OCI-LY7 (cell line): ENCODE measurements around the gene SLC2A10. TPM values are rescaled to one million over a fixed set of nuclear protein-coding genes. Genes with fewer than 3 reads are reported as not detected.

Source experiments
- BruUV-seq: library from RNA; stranded (reverse); fragments of 400-500 nt; replicated peaks from 2 replicates; lab custom pipeline; 2021; lab: Mats Ljungman, UMichigan
- CTCF ChIA-PET: fragments of 300-600 bp; sonication (Branson Sonifier 250); formaldehyde crosslinking; loops from one replicate; lab custom pipeline; 2022; ENCODE audit warnings: antibody characterized with exemption; ENCODE audit not compliant: unreplicated experiment; lab: Charles Lee
- POLR2A ChIA-PET: fragments of 300-600 bp; sonication (Branson Sonifier 250); formaldehyde crosslinking; loops from one replicate; lab custom pipeline; 2022; ENCODE audit warnings: antibody characterized with exemption; lab: Charles Lee
- DNase-seq: peaks from one replicate; pipeline ENCODE4 v3.0.0-alpha.2; 2015; ENCODE audit warnings: low spot score
- H2AFZ ChIP-seq: fragments of 200-600 bp; sonication (generic), shearing (Covaris generic); 2 replicates; pipeline ENCODE4 v1.6.1; 2014; ENCODE audit warnings: mild to moderate bottlenecking, antibody characterized with exemption, low read length, moderate library complexity
- H3K27ac ChIP-seq: fragments of 200-600 bp; sonication (generic); 2 replicates; pipeline ENCODE4 v1.5.1; 2014; ENCODE audit warnings: mixed run types, low read depth, mild to moderate bottlenecking, moderate library complexity, low read length, inconsistent platforms; ENCODE audit not compliant: poor library complexity, severe bottlenecking
- H3K36me3 ChIP-seq: fragments of 200-600 bp; sonication (generic); 2 replicates; pipeline ENCODE4 v1.6.1; 2014; ENCODE audit warnings: mild to moderate bottlenecking, antibody characterized with exemption, low read length, moderate library complexity, mixed read lengths; ENCODE audit not compliant: insufficient read depth
- H3K4me1 ChIP-seq: fragments of 200-600 bp; sonication (generic); 2 replicates; pipeline ENCODE4 v1.5.1; 2014; ENCODE audit warnings: mild to moderate bottlenecking, low read length; ENCODE audit not compliant: insufficient read depth, poor library complexity, severe bottlenecking
- H3K4me2 ChIP-seq: fragments of 200-600 bp; sonication (generic); 2 replicates; pipeline ENCODE4 v1.6.1; 2014; ENCODE audit warnings: mild to moderate bottlenecking, low read length
- H3K4me3 ChIP-seq: fragments of 200-600 bp; sonication (generic); 2 replicates; pipeline ENCODE4 v1.5.1; 2014; ENCODE audit warnings: mild to moderate bottlenecking, low read depth, low read length; ENCODE audit not compliant: poor library complexity, severe bottlenecking
- H3K79me2 ChIP-seq: fragments of 200-600 bp; sonication (generic); 2 replicates; pipeline ENCODE4 v1.6.1; 2016; ENCODE audit warnings: low read depth, mild to moderate bottlenecking, low read length, moderate library complexity, mixed read lengths; ENCODE audit not compliant: insufficient read depth
- H3K9me2 ChIP-seq: fragments of 200-600 bp; sonication (generic); 2 replicates; pipeline ENCODE4 v1.6.1; 2016; ENCODE audit warnings: mild to moderate bottlenecking, low read length, mixed read lengths; ENCODE audit not compliant: insufficient read depth
- H3K9me3 ChIP-seq: fragments of 200-600 bp; sonication (generic); 2 replicates; pipeline ENCODE4 v1.6.1; 2014; ENCODE audit warnings: mild to moderate bottlenecking, mixed run types, low read length, mixed read lengths
- H4K20me1 ChIP-seq: fragments of 200-600 bp; sonication (generic); 2 replicates; pipeline ENCODE4 v1.6.1; 2014; ENCODE audit warnings: mild to moderate bottlenecking, antibody characterized with exemption, low read length, moderate library complexity, mixed read lengths; ENCODE audit not compliant: insufficient read depth
- CTCF ChIP-seq: fragments of 200-600 bp; sonication (generic); conservative IDR thresholded peaks from 2 replicates; pipeline ENCODE4 v1.5.1; 2014; ENCODE audit warnings: mild to moderate bottlenecking, antibody characterized with exemption, low read length, moderate library complexity, mixed read lengths
- EZH2phosphoT487 ChIP-seq: fragments of 200-600 bp; sonication (generic); IDR thresholded peaks from 2 replicates; pipeline ENCODE4 v1.6.1; 2018; ENCODE audit warnings: low read depth, borderline replicate concordance, mild to moderate bottlenecking, mixed run types, antibody characterized with exemption, low read length, moderate library complexity, mixed read lengths
- intact Hi-C: fragments of 100-400 bp; cut with micrococcal nuclease; formaldehyde crosslinking; loops from one replicate; pipeline ENCODE4 v1.10.0; 2022; ENCODE audit not compliant: unreplicated experiment
- total RNA-seq, 2 experiments: library from RNA; depleted of rRNA in 1 of 2; stranded (reverse); fragments of >200 nt in 1 of 2; shearing (Covaris generic) in 1 of 2; gene quantifications; 2 replicates each; pipeline ENCODE4 v1.2.3, GENCODE V29; 2014 to 2022

SLC2A10 gene
- total RNA-seq, 2 experiments from 2014 or later = not detected

GRCh38 chr20:46784436-46785127, 75.1 kb downstream of the SLC2A10 start:
- no TSS peak for BruUV-seq
- Histone ChIP-seq H3K4me2 (no peak overlapping the region), H3K36me3 (no peaks in the 10 kb centered on the region), H4K20me1 (no peaks in the 10 kb centered on the region), H3K79me2 (no peaks in the 10 kb centered on the region), H3K9me3 (no peaks in the 10 kb centered on the region), H3K9me2 (no peaks in the 10 kb centered on the region), H3K4me3 (no peak overlapping the region), H3K4me1 (no peaks in the 10 kb centered on the region), H2AFZ (no peak overlapping the region), H3K27ac (no peak overlapping the region)
- POLR2A ChIA-PET = interaction anchor here (0.5 to 0.6 kb wide), 2 partner anchors 266 to 392 kb away, joined by 3 read pairs; no protein-coding TSS in a partner anchor
- no peak for DNase-seq
- intact Hi-C loops = no loop called here
- TF ChIP-seq CTCF = no peak
- TF ChIP-seq EZH2phosphoT487 = no peak
- CTCF ChIA-PET = no interaction called here

Other genes starting within 250 kb of the SLC2A10 start
- gene ZNF334, start 196.1 kb upstream of the SLC2A10 start, total RNA-seq (2014; rRNA removed; shearing (Covaris generic)) = not detected in 2 replicates
- gene ZNF334, start 196.1 kb upstream of the SLC2A10 start, total RNA-seq (2022) = not detected in 2 replicates
- gene OCSTAMP, start 159.0 kb upstream of the SLC2A10 start, total RNA-seq (2014; rRNA removed; shearing (Covaris generic)) = not detected in 2 replicates
- not detected in 2 replicates for gene OCSTAMP, start 159.0 kb upstream of the SLC2A10 start, total RNA-seq (2022)
- not detected in 2 replicates for gene SLC13A3, start 58.2 kb upstream of the SLC2A10 start, total RNA-seq (2014; rRNA removed; shearing (Covaris generic))
- gene SLC13A3, start 58.2 kb upstream of the SLC2A10 start, total RNA-seq (2022) = not detected in 2 replicates
- 25.2 and 32.9 TPM in 2 replicates for gene TP53RK, start 20.2 kb upstream of the SLC2A10 start, total RNA-seq (2014; rRNA removed; shearing (Covaris generic))
- gene TP53RK, start 20.2 kb upstream of the SLC2A10 start, total RNA-seq (2022) = 18.6 and 19.7 TPM in 2 replicates
- gene EYA2, start 185.2 kb downstream of the SLC2A10 start, total RNA-seq (2014; rRNA removed; shearing (Covaris generic)) = not detected in 2 replicates
- not detected in 2 replicates for gene EYA2, start 185.2 kb downstream of the SLC2A10 start, total RNA-seq (2022)